ENCODE results near the gene SSBP3. TPM values are rescaled to one million over a fixed set of nuclear protein-coding genes. Genes with fewer than 3 reads are reported as not detected.

The SSBP3 gene
- total and polyA plus RNA-seq, 4 donors = 7.7 to 24.7 (median 17.3) TPM

GRCh38 chr1:54365847-54366246 is 40.3 kb downstream of the SSBP3 start (continued):
- TF ChIP-seq GABPA (IDR thresholded peaks at IDR 0.05 in 1 of 2, conservative IDR thresholded peaks at IDR 0.05 in 1 of 2) (no peak), SP1 (IDR thresholded peaks at IDR 0.05) (no peak), FOXA2 (IDR thresholded peaks at IDR 0.05) (no peak)

GRCh38 chr1:54365398-54365797 is 40.8 kb downstream of the SSBP3 start:
- no peak for DNase-seq (ENCODE audit: low spot score)

More at GRCh38 chr1:54365398-54365797, 40.8 kb downstream of the SSBP3 start:
- H3K27ac ChIP-seq (ENCODE audit: low read depth in 1 of 2, low read length in 2 of 2) = peak overlapping the region in 1 of 2 donors; percentile 29
- no peak for TF ChIP-seq MAX (IDR thresholded peaks at IDR 0.05)
- TF ChIP-seq HNF4A (conservative IDR thresholded peaks at IDR 0.05) = no peak
- no peak for TF ChIP-seq ZBTB33 (IDR thresholded peaks at IDR 0.05)
- TF ChIP-seq RXRA (IDR thresholded peaks at IDR 0.05) = no peak
- no peak for TF ChIP-seq REST (IDR thresholded peaks at IDR 0.05)
- no peak for TF ChIP-seq YY1 (IDR thresholded peaks at IDR 0.05)
- no peak for TF ChIP-seq NR2F2 (IDR thresholded peaks at IDR 0.05)
- TF ChIP-seq CTCF (IDR thresholded peaks at IDR 0.05; ENCODE audit: low read depth, low read length, missing input control) = no peak
- peaks cover 4 to 13% (median 12%) of the 10 kb centered on the region in 4 donors for H3K4me1 ChIP-seq (ENCODE audit: control insufficient read depth in 4 of 4, insufficient read depth in 4 of 4, low read length in 3 of 4)
- H3K9me3 ChIP-seq (ENCODE audit: control insufficient read depth in 4 of 4, low read length in 3 of 4) = no peaks in the 10 kb centered on the region
- no peak overlapping the region for H3K9ac ChIP-seq (ENCODE audit: low read depth in 1 of 2, low read length in 2 of 2)
- WGBS = 86% methylated on average over 7 of the region's 7 CpGs
- no peaks in the 10 kb centered on the region for H3K27me3 ChIP-seq (ENCODE audit: control insufficient read depth in 4 of 4, insufficient read depth in 4 of 4, low read length in 3 of 4)
- no peak overlapping the region for H3K4me3 ChIP-seq (ENCODE audit: low read depth in 1 of 3, low read length in 3 of 3)
- H3K36me3 ChIP-seq (ENCODE audit: control insufficient read depth in 4 of 4, insufficient read depth in 3 of 4, low read depth in 1 of 4, low read length in 3 of 4) = no peaks in the 10 kb centered on the region

Measured in liver (tissue), 9 donors.